DND-41 (cell line): ENCODE results near the gene ARSG.
A peak's percentile ranks its signal among the peaks of the same experiment; 100 is the strongest.
"Not testable (repeated sequence)": the region's sequence is repeated elsewhere in the genome, so short reads cannot be mapped to it uniquely, and the experiment has no call there.

ENCODE experiments used
- ATAC-seq: fragments of 200-7000 bp; cut with Tn5 transposase; 3 replicates; pipeline ENCODE4 v1.9.1; 2021; ENCODE audit warnings: low read depth; ENCODE audit not compliant: insufficient read depth
- DNase-seq: peaks from one replicate; pipeline ENCODE4 v3.0.0-alpha.2; 2020
- H2AFZ ChIP-seq: 2 replicates; pipeline ENCODE4 v1.6.0; 2012; ENCODE audit warnings: low read depth, low read length
- H3K27ac ChIP-seq: 2 replicates; pipeline ENCODE4 v1.5.1; 2012; ENCODE audit warnings: low read length, inconsistent platforms
- H3K27me3 ChIP-seq: fragments of 200-600 bp; sonication (generic); 2 replicates; pipeline ENCODE4 v1.6.0; 2012; ENCODE audit warnings: low read length, mild to moderate bottlenecking, inconsistent platforms; ENCODE audit not compliant: insufficient read depth, poor library complexity
- H3K36me3 ChIP-seq: 2 replicates; pipeline ENCODE4 v1.5.1; 2012; ENCODE audit warnings: low read length, inconsistent platforms; ENCODE audit not compliant: insufficient read depth
- H3K4me1 ChIP-seq: 2 replicates; pipeline ENCODE4 v1.5.1; 2012; ENCODE audit warnings: mild to moderate bottlenecking, low read length; ENCODE audit not compliant: insufficient read depth
- H3K4me2 ChIP-seq: 2 replicates; pipeline ENCODE4 v1.6.0; 2012; ENCODE audit warnings: mild to moderate bottlenecking, moderate library complexity, low read length, inconsistent platforms; ENCODE audit not compliant: insufficient read depth
- H3K4me3 ChIP-seq, 2 experiments: fragments of 200-600 bp in 1 of 2; shearing (Covaris generic) in 1 of 2; 2 replicates each; pipeline ENCODE4 v1.5.1; 2012 to 2016; ENCODE audit warnings: inconsistent platforms in 2 of 2, low read length in 2 of 2, mild to moderate bottlenecking in 2 of 2, low read depth in 1 of 2, moderate library complexity in 1 of 2
- H3K79me2 ChIP-seq: 2 replicates; pipeline ENCODE4 v1.6.0; 2012; ENCODE audit warnings: low read length, inconsistent platforms; ENCODE audit not compliant: insufficient read depth
- H3K9ac ChIP-seq: 2 replicates; pipeline ENCODE4 v1.6.0; 2012; ENCODE audit warnings: low read depth, mild to moderate bottlenecking, inconsistent platforms, low read length, moderate library complexity
- H3K9me3 ChIP-seq: 2 replicates; pipeline ENCODE4 v1.5.1; 2012; ENCODE audit warnings: low read length, moderate library complexity, mild to moderate bottlenecking, inconsistent platforms; ENCODE audit not compliant: insufficient read depth, severe bottlenecking
- H4K20me1 ChIP-seq: 2 replicates; pipeline ENCODE4 v1.6.0; 2012; ENCODE audit warnings: low read length; ENCODE audit not compliant: insufficient read depth
- CTCF ChIP-seq: IDR thresholded peaks from 2 replicates; pipeline ENCODE4 v1.5.1; 2012; ENCODE audit warnings: borderline replicate concordance, low read length, moderate library complexity, mild to moderate bottlenecking; ENCODE audit not compliant: poor library complexity, severe bottlenecking; ENCODE audit errors: extremely low read depth
- EZH2 ChIP-seq: IDR thresholded peaks from 3 replicates; pipeline ENCODE4 v1.6.1; 2012; ENCODE audit warnings: borderline replicate concordance, low read depth, mild to moderate bottlenecking, moderate library complexity, low read length, inconsistent platforms; ENCODE audit not compliant: severe bottlenecking

ARSG gene

GRCh38 chr17:68327823-68328557, 36.7 kb downstream of the ARSG start:
- H4K20me1 ChIP-seq = no peaks in the 10 kb centered on the region
- H3K4me2 ChIP-seq = no peak overlapping the region
- ATAC-seq (no peak), DNase-seq (no peak)
- H3K9me3 ChIP-seq = peaks cover 8% of the 10 kb centered on the region
- peaks cover 4% of the 10 kb centered on the region; the same call in 1 of the 2 replicates for H3K4me1 ChIP-seq
- TF ChIP-seq CTCF = peak; percentile 26
- TF ChIP-seq EZH2 = no peak
- no peak overlapping the region for H3K9ac ChIP-seq
- no peaks in the 10 kb centered on the region for H3K79me2 ChIP-seq
- no peak overlapping the region for H3K27ac ChIP-seq
- no peak overlapping the region for H3K4me3 ChIP-seq
- H3K27me3 ChIP-seq = no peaks in the 10 kb centered on the region
- no peaks in the 10 kb centered on the region for H3K36me3 ChIP-seq
- no peak overlapping the region for H2AFZ ChIP-seq

DNA sequence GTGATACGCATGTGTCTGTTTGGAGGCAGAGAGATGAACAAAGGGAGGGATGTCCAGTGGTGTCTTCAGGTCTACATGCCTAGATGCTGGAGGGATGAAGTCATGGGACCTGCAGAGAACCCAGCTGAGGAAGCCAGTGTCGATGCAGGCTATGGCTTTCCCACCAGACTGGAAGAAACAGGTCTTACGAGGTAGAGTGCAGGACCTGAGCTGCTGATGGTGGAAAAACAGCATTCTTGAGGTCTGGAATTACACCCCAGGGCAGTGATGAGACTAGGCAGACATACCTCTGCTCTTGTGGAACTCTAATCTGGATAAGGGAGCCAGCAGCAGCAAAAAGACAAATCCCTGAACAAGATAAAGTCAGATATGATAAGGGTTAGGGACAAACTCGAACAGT, 37.4 kb downstream of the ARSG start:
- H4K20me1 ChIP-seq = no peaks in the 10 kb centered on the region
- H3K27me3 ChIP-seq = no peaks in the 10 kb centered on the region
- H3K4me1 ChIP-seq = peaks cover 4% of the 10 kb centered on the region; the same call in 1 of the 2 replicates
- no peaks in the 10 kb centered on the region for H3K36me3 ChIP-seq
- H2AFZ ChIP-seq = no peak overlapping the region
- H3K4me2 ChIP-seq = no peak overlapping the region
- H3K9me3 ChIP-seq = peaks cover 8% of the 10 kb centered on the region
- no peaks in the 10 kb centered on the region for H3K79me2 ChIP-seq
- TF ChIP-seq CTCF = no peak
- no peak for TF ChIP-seq EZH2
- DNase-seq (no peak), ATAC-seq (no peak)
- H3K27ac ChIP-seq = no peak overlapping the region
- no peak overlapping the region for H3K9ac ChIP-seq
- H3K4me3 ChIP-seq = no peak overlapping the region

- no peaks in the 10 kb centered on the region for H3K36me3 ChIP-seq
- ATAC-seq = no peak
- no peak overlapping the region for H3K4me2 ChIP-seq
- H3K9ac ChIP-seq = no peak overlapping the region
- no peaks in the 10 kb centered on the region for H3K27me3 ChIP-seq
- peaks cover 8% of the 10 kb centered on the region for H3K9me3 ChIP-seq
- no peak overlapping the region for H3K4me3 ChIP-seq
- no peak for DNase-seq
- H3K27ac ChIP-seq = no peak overlapping the region
- peaks cover under 1% of the 10 kb centered on the region; the same call in 1 of the 2 replicates for H3K4me1 ChIP-seq
- TF ChIP-seq CTCF = no peak
- TF ChIP-seq EZH2 = no peak
- H3K79me2 ChIP-seq = no peaks in the 10 kb centered on the region
- H4K20me1 ChIP-seq = no peaks in the 10 kb centered on the region
- H2AFZ ChIP-seq = no peak overlapping the region
Measured at GRCh38 chr17:68329331-68329730, 38.0 kb downstream of the ARSG start.

DNA sequence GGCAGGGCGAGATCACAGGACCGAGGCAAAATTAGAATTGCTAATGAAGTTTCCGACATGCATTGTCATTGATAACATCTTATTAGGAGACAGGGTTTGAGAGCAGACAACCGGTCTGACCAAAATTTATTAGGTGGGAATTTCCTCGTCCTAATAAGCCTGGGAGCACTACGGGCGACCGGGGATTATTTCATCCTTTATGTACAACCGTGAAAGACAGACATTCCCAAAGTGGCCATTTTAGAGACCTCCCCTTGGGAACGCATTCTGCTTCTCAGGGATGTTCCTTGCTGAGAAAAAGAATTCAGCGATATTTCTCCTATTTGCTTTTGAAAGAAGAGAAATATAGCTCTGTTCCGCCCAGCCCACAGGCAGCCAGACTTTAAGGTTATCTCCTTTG, 40.6 kb downstream of the ARSG start:
- DNase-seq = peak; percentile 47
- H3K4me2 ChIP-seq, H3K9me3 ChIP-seq, H3K9ac ChIP-seq, H3K36me3 ChIP-seq, ATAC-seq, H3K4me3 ChIP-seq, H3K27ac ChIP-seq, H3K4me1 ChIP-seq, H2AFZ ChIP-seq, H3K27me3 ChIP-seq, H4K20me1 ChIP-seq, H3K79me2 ChIP-seq: not testable (repeated sequence)
